ENCODE results near the gene CLIC3.
"Not testable (repeated sequence)": the region's sequence is repeated elsewhere in the genome, so short reads cannot be mapped to it uniquely, and the experiment has no call there.

Gene CLIC3

DNA sequence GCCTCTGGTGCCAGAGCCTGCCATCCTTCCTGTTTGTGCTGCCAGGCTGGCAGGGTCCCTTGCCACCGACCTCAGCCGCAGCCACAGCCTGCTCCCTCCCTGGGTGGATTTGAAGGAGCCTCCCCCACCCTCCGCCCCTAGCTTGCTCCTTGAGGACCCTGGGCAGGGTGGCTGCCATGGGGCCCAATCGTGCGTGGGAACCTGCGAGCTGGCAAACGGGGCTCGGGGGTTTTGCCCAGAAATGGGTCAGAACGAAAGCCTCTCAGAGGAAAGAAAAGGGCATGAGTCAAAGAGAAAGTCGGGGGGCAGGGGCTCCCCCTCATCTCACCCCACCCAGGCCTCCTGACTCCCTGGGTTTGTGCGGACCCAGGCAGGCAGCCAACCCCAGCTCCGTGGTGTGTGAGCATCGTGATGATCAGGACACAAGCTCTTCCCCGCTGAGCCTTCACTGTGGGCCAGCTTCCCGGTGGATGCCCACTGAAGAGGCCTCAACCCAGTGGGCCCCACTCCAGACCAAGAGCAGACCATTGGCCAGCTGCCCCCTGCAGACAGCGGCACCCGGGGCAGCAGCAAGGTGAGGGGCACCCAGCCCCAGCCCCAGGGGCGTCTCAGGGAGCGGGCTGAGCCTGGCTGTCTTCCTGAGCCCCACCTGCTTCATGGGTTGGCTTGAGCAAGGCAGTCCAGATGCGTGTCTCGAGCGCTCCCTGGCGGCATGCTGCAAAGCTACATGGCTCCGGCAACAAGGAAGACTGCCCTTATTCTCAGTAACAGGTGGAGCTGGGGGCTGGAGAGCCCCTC is 38.5 kb upstream of the CLIC3 start:
- TF ChIP-seq, protein P1, sequence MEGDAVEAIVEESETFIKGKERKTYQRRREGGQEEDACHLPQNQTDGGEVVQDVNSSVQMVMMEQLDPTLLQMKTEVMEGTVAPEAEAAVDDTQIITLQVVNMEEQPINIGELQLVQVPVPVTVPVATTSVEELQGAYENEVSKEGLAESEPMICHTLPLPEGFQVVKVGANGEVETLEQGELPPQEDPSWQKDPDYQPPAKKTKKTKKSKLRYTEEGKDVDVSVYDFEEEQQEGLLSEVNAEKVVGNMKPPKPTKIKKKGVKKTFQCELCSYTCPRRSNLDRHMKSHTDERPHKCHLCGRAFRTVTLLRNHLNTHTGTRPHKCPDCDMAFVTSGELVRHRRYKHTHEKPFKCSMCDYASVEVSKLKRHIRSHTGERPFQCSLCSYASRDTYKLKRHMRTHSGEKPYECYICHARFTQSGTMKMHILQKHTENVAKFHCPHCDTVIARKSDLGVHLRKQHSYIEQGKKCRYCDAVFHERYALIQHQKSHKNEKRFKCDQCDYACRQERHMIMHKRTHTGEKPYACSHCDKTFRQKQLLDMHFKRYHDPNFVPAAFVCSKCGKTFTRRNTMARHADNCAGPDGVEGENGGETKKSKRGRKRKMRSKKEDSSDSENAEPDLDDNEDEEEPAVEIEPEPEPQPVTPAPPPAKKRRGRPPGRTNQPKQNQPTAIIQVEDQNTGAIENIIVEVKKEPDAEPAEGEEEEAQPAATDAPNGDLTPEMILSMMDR (conservative IDR thresholded peaks at IDR 0.05) = peak; percentile 97
- H3K27ac ChIP-seq = peak overlapping the region; percentile 91

DNA sequence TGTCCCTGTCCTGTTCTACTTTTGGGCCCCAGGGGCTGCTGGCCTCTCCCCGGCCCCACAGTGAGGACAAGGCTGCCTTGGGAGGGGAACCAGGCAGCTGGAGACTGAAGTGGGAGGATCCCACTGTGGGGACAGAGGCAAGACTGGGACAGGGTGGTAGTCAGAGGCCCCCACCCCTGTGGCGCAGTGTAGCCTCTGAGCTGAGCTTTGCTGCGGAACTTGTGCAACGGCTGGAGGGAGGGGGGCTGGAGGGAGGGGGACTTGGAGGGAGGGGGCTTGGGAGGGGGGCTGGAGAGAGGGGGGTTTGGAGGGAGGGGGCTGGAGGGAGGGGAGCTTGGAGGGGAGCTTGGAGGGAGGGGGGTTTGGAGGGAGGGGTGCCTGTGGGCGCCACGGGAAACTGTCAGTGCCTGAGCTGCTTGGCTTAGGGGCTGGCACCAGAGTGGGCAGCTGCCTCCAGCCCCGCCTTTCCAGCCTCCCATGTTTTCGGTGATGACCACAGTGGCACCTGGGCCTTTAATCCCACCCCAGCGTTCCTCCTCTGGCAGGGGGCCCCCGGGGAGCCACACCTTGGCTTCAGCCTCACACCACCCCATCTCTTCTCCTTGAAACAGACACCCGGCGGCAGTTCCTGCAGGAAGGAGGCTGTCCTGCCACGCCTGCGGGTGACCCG is 37.8 kb upstream of the CLIC3 start:
- H3K27ac ChIP-seq = peak overlapping the region; percentile 91

DNA sequence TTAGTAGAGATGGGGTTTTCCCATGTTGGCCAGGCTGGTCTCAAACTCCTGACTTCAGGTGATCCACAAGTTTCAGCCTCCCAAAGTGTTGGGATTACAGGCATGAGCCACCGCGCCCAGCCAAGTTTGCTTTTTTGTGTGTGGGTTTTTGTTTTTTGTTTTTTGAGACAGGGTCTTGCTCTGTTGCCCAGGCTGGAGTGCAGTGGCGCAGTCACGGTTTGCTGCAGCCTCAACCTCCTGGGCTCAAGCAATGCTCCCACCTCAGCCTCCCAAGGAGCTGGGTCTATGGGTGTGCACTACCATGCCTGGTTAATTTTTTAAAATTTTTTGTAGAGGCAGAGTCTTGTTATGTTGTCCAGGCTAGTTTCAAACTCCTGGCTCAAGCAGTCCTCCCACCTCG is 37.1 kb upstream of the CLIC3 start:
- H3K27ac ChIP-seq = not testable (repeated sequence)

More for the DNA sequence above, 37.8 kb upstream of the CLIC3 start:
- TF ChIP-seq, protein P1 (conservative IDR thresholded peaks at IDR 0.05) = no peak

DNA sequence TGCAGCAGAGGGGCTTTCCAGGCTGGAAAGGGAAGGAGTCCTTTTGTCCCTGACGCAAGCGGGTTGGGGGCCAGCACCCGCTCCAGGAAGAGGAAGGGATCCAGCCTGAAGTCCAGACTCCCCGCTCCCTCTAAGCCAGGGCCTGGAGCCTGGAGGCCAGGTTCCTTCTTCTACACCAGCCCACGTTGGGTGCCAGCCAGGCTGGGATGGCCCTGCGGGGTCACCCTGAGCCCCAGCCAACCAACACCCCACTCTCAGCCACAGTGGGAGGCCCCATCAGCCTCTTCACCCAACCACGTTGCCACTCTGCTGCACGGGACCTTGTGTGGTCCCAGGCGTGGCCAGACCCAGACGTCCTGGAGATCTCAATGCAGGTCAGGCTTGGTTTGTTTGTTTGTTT is 36.5 kb upstream of the CLIC3 start:
- H3K27ac ChIP-seq = no peak overlapping the region
- TF ChIP-seq, protein P1 (conservative IDR thresholded peaks at IDR 0.05) = no peak

DNA sequence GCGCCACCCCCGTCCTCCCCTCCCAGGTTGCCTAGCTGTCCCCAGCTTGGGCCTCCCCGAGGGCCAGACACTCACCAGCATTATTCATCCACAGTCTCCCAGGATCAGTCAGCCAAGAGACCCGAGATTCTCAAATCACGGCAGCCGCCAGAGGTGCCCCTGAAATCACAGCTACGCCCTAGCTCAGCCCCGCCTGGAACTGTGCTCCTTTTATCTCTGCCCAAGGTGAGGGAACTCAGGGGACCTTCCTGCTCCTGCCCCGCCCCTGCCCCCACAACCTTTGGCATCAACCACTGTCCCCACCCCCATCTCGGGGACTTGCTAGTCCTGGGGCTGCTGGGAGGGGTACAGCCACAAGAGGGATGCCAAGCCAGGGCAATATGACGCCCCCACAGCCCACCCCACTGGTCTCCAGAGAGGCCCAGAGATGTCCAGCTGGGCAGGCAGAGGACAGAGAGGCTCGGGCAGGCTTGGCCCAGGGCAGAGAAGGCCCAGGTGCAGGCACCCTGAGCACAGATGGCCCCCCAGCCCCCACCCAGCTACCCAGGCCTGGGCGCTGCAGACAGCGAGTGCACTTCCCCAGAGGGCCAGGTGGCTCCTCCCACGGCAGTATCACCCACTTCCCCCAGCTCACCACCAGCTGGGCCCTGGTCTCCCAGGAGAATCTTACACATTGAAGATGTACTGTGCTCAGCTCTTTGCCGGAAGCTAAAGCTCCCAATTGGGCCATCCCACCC is 35.7 kb upstream of the CLIC3 start, which contains the start of gene FUT7:
Gene FUT7 (minus strand): TSS at position 185 of the 737 bp plus-strand sequence. CDS start 97 bp downstream, at position 88.
- TF ChIP-seq, protein P1 (conservative IDR thresholded peaks at IDR 0.05) = no peak
- H3K27ac ChIP-seq = no peak within 1 kb of the TSS

DNA sequence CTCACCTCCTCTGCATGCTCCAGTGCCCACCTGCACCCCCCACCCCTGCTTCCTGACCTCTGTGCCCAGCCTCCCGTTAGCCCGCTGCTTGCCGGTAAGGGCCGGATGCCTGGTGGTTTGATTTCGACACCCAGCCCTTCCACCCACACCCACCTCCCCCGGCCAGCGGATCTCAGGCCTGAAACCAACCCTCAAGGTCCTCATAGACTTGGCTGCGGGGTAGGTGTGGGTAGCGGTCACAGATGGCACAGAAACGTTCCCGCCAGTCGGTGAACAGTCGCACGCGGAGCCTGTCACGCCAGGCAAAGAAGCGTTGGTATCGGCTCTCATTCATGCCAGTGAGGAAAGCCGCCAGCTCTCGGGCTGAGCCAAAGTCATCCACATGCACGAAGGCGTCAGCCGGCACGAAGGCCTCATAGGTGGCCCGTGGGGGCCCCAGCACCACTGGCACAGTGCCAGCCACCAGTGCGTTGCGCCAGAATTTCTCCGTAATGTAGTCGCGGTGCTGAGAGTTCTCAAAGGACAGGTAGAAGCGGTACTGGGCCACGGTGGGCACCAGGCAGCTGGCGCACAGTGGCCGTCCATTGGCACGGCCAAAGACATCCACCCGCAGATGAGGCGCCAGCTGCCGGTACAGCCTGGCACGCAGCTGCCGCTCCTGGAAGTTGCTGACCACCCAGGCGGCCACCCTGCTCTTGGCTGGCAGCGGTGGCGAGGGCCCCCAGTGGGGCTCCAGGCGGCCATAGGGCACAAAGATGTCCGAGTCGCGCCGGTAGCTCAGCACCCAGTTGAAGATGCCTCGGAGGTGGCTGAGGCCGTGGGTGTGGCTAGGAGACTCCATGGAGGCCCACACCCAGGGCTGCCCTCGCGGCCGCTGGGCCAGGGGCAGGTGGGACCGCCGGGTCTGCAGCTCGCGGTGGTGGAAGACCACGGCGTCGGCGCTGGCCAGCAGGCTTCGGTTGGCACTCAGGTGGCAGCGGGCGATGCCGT is 34.5 kb upstream of the CLIC3 start:
- TF ChIP-seq, protein P1 (conservative IDR thresholded peaks at IDR 0.05) = no peak

DNA sequence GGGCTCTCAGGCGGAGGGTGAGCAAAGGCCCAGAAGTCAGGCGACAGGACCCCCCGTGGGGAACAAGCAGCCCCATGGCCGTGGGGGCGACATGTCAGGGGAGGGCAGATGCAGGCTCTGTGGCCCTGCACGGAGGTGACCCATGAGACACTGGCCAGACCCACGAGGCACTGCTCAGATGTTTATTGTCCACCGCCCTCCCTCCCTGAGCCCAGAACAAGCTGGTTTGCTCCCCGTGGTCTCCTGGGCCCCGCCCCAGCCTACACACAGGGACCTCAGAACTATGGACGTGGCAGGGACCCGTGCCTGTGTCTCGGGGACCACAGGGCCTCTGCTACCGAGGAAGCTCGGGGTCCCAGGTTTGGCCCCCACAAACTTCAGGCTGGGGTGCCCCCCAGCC is 33.6 kb upstream of the CLIC3 start:
- H3K27ac ChIP-seq = no peak overlapping the region
- TF ChIP-seq, protein P1 (conservative IDR thresholded peaks at IDR 0.05) = no peak

More for the DNA sequence above, 34.5 kb upstream of the CLIC3 start:
- H3K27ac ChIP-seq = no peak overlapping the region

All from VCaP (cell line).